Panc1 (cell line): ENCODE results near the gene POLA1. TPM values are rescaled to one million over a fixed set of nuclear protein-coding genes. Genes with fewer than 3 reads are reported as not detected.

Experiments used
- ATAC-seq: fragments of 200-7000 bp; cut with Tn5 transposase; 2 replicates; pipeline ENCODE4 v1.9.1; 2020; ENCODE audit warnings: mild to moderate bottlenecking, moderate library complexity
- BruUV-seq: library from RNA; stranded (reverse); fragments of 400-500 nt; replicated peaks from 2 replicates; lab custom pipeline; 2021; lab: Mats Ljungman, UMichigan
- CTCF ChIA-PET: fragments of 300-600 bp; sonication (Branson Sonifier 250); formaldehyde crosslinking; loops from one replicate; lab custom pipeline; 2022; ENCODE audit warnings: antibody characterized with exemption; lab: Charles Lee
- POLR2A ChIA-PET: fragments of 300-600 bp; sonication (Branson Sonifier 250); formaldehyde crosslinking; loops from one replicate; lab custom pipeline; 2022; ENCODE audit warnings: antibody characterized with exemption; lab: Charles Lee
- DNase-seq: peaks from one replicate; pipeline ENCODE4 v3.0.0-alpha.2; 2010; ENCODE audit warnings: low read depth, low spot score
- H3K27ac ChIP-seq: 2 replicates; pipeline ENCODE4 v1.5.1; 2011; ENCODE audit warnings: mild to moderate bottlenecking, low read length, inconsistent platforms
- H3K27me3 ChIP-seq: fragments of 200-500 bp; sonication (Bioruptor generic); 2 replicates; pipeline ENCODE4 v1.6.0; 2014; ENCODE audit warnings: low read length, inconsistent platforms; ENCODE audit not compliant: control insufficient read depth, insufficient read depth
- H3K36me3 ChIP-seq: fragments of 200-500 bp; sonication (Bioruptor generic); 2 replicates; pipeline ENCODE4 v1.5.1; 2014; ENCODE audit warnings: inconsistent platforms, mild to moderate bottlenecking, low read length, moderate library complexity; ENCODE audit not compliant: control insufficient read depth, insufficient read depth
- H3K4me1 ChIP-seq: 2 replicates; pipeline ENCODE4 v1.5.1; 2011; ENCODE audit warnings: inconsistent platforms, mild to moderate bottlenecking, low read length, moderate library complexity; ENCODE audit not compliant: control insufficient read depth, insufficient read depth
- H3K4me3 ChIP-seq, 2 experiments: 2 replicates each; pipeline ENCODE4 v1.5.1; 2011 to 2012; ENCODE audit warnings: low read depth in 2 of 2, low read length in 2 of 2, mild to moderate bottlenecking in 2 of 2, inconsistent platforms in 1 of 2, moderate library complexity in 1 of 2
- H3K9me3 ChIP-seq: fragments of 200-500 bp; sonication (Bioruptor generic); 2 replicates; pipeline ENCODE4 v1.5.1; 2014; ENCODE audit warnings: low read depth, mild to moderate bottlenecking, inconsistent platforms, low read length, moderate library complexity; ENCODE audit not compliant: control insufficient read depth, insufficient read depth
- CTCF ChIP-seq: fragments of 450-650 bp; IDR thresholded peaks from 2 replicates; pipeline ENCODE4 v1.5.1; 2017; ENCODE audit warnings: mild to moderate bottlenecking
- POLR2AphosphoS5 ChIP-seq: IDR thresholded peaks from 2 replicates; pipeline ENCODE4 v1.6.1; 2012; ENCODE audit warnings: mild to moderate bottlenecking, low read depth, low read length, moderate library complexity
- REST ChIP-seq, 2 experiments: IDR thresholded peaks; 2 replicates each; pipeline ENCODE4 v1.6.1; 2011 to 2012; ENCODE audit warnings: low read depth in 2 of 2, control low read depth in 1 of 2, low read length in 1 of 2, mild to moderate bottlenecking in 1 of 2, moderate library complexity in 1 of 2; ENCODE audit not compliant: insufficient read depth in 1 of 2
- SIN3A ChIP-seq: IDR thresholded peaks from 2 replicates; pipeline ENCODE4 v1.6.1; 2012; ENCODE audit warnings: low read depth, mild to moderate bottlenecking, low read length, moderate library complexity, borderline replicate concordance; ENCODE audit not compliant: insufficient read depth
- TCF7L2 ChIP-seq: IDR thresholded peaks from 2 replicates; pipeline ENCODE4 v1.6.1; 2011; ENCODE audit warnings: mild to moderate bottlenecking, low read depth, low read length, inconsistent platforms
- in situ Hi-C: cut with HindIII; loops from 2 replicates; pipeline ENCODE4 v1.10.0; 2016; ENCODE audit warnings: low sequenced_read_pairs, low pct_unique_long_range_greater_than_20kb
- intact Hi-C: fragments of 100-400 bp; cut with micrococcal nuclease; formaldehyde crosslinking; loops from one replicate; pipeline ENCODE4 v1.10.0; 2022; ENCODE audit not compliant: unreplicated experiment
- total RNA-seq: library from RNA; stranded (reverse); gene quantifications from one replicate; pipeline ENCODE4 v1.2.1, GENCODE V29; 2021; ENCODE audit not compliant: unreplicated experiment

The POLA1 gene
- total RNA-seq, 1 experiment from 2014 or later: 10.5 TPM

- H3K9me3 ChIP-seq: no peaks in the 10 kb centered on the region
- DNase-seq (no peak), ATAC-seq (no peak)
- H3K36me3 ChIP-seq: no peaks in the 10 kb centered on the region
- no TSS peak for BruUV-seq
- in situ Hi-C loops (no loop called here), intact Hi-C loops (no loop called here)
- no peak overlapping the region for H3K27ac ChIP-seq
- ChIA-PET CTCF (no interaction called here), POLR2A (no interaction called here)
- H3K4me3 ChIP-seq: no peak overlapping the region
- no peaks in the 10 kb centered on the region for H3K4me1 ChIP-seq
- H3K27me3 ChIP-seq: no peaks in the 10 kb centered on the region
- TF ChIP-seq SIN3A: no peak
- no peak for TF ChIP-seq REST (IDR thresholded peaks at IDR 0.05; ENCODE audit: insufficient read depth in 1 of 2, low read depth in 2 of 2, low read length in 1 of 2)
- TF ChIP-seq CTCF: no peak
- TF ChIP-seq TCF7L2: no peak
These were observed 290.2 kb downstream of the POLA1 start for GRCh38 chrX:24983931-24984330.

GRCh38 chrX:24985120-24985519 is 291.4 kb downstream of the POLA1 start:
- in situ Hi-C loops (no loop called here), intact Hi-C loops (no loop called here)
- H3K4me1 ChIP-seq: no peaks in the 10 kb centered on the region
- CTCF ChIA-PET: no interaction called here
- no peaks in the 10 kb centered on the region for H3K36me3 ChIP-seq
- BruUV-seq: no TSS peak
- DNase-seq (no peak), ATAC-seq (no peak)
- POLR2A ChIA-PET: no interaction called here
- H3K9me3 ChIP-seq: no peaks in the 10 kb centered on the region
- no peak overlapping the region for H3K4me3 ChIP-seq
- no peak overlapping the region for H3K27ac ChIP-seq
- TF ChIP-seq TCF7L2: no peak
- TF ChIP-seq POLR2AphosphoS5: no peak
- TF ChIP-seq SIN3A: no peak
- no peak for TF ChIP-seq REST (IDR thresholded peaks at IDR 0.05; ENCODE audit: insufficient read depth in 1 of 2, low read depth in 2 of 2, low read length in 1 of 2)
- TF ChIP-seq CTCF: no peak
- no peaks in the 10 kb centered on the region for H3K27me3 ChIP-seq
